GM12801 (cell line): ENCODE data around the gene PAQR9.

Experiments used
- TF ChIP-seq, protein P1 (sequence below): IDR thresholded peaks from one replicate; pipeline ENCODE4 v1.5.1; 2011; ENCODE audit warnings: control low read depth; ENCODE audit not compliant: insufficient read length; ENCODE audit errors: extremely low read depth

Gene PAQR9

GRCh38 chr3:143001369-143002082 lies 38.1 kb upstream of the PAQR9 start, which contains the start of gene U2SURP:
U2SURP (plus strand) TSS chr3:143001570; CDS start chr3:143001629, 59 bp downstream.
- TF ChIP-seq, protein P1, sequence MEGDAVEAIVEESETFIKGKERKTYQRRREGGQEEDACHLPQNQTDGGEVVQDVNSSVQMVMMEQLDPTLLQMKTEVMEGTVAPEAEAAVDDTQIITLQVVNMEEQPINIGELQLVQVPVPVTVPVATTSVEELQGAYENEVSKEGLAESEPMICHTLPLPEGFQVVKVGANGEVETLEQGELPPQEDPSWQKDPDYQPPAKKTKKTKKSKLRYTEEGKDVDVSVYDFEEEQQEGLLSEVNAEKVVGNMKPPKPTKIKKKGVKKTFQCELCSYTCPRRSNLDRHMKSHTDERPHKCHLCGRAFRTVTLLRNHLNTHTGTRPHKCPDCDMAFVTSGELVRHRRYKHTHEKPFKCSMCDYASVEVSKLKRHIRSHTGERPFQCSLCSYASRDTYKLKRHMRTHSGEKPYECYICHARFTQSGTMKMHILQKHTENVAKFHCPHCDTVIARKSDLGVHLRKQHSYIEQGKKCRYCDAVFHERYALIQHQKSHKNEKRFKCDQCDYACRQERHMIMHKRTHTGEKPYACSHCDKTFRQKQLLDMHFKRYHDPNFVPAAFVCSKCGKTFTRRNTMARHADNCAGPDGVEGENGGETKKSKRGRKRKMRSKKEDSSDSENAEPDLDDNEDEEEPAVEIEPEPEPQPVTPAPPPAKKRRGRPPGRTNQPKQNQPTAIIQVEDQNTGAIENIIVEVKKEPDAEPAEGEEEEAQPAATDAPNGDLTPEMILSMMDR = no peak

DNA sequence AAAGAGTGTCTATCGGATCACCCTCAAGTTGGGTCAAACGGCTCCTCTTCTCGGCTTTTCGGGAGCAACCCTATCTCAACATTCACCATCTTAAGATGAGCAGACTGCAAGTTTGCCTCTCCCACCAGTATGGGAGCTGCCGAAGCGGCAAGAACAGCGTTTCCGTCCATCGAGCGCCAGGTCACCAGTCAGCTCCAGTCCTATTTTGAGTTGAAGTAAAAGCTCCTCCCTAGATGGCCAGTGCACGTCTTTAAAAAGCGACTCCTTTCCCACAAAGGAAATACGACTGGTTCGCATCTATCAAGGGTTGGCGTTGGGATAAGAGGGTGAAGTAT lies 37.5 kb upstream of the PAQR9 start:
- TF ChIP-seq, protein P1 = no peak

DNA sequence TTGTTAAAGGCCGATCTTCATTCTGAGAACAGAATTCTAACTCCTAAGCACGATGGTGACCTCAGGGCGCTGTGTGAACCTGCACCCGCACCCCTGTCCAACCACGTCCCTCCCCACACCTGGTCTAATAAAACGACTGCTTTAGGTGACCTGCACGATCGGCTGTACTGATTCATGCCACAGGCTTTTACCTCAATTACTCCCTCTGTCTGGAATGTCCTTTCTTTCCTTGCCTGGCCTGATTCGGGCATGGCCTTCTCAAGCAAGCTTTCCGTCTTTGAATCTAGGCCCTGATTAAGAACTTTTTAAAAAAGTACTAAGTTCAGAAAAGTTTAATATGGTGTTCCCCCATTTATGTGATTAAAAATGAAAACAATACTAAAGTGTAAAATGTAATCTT lies 37.1 kb upstream of the PAQR9 start:
- TF ChIP-seq, protein P1 = no peak

GRCh38 chr3:142999881-143000280 lies 36.4 kb upstream of the PAQR9 start:
- TF ChIP-seq, protein P1 = no peak

DNA sequence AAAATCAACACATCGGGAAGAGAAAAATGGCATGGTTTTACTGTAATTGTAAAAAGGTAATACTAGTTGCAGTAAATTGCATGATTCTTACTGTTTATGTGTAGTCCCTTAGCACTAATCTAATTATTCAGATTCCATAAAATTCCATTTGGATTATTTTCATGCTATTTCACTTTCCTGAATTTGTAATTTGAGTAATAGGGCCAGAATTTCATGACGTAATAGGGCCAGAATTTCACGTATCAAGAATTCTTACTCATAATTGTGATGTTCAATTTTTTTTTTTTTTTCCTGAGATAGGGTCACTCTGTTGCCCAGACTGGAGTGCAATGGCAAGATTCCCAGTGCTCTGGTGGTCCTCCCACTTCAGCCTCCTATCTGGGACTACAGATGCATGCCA lies 35.0 kb upstream of the PAQR9 start:
- TF ChIP-seq, protein P1 = no peak

GRCh38 chr3:142997330-142997729 lies 33.9 kb upstream of the PAQR9 start:
- TF ChIP-seq, protein P1 = no peak

DNA sequence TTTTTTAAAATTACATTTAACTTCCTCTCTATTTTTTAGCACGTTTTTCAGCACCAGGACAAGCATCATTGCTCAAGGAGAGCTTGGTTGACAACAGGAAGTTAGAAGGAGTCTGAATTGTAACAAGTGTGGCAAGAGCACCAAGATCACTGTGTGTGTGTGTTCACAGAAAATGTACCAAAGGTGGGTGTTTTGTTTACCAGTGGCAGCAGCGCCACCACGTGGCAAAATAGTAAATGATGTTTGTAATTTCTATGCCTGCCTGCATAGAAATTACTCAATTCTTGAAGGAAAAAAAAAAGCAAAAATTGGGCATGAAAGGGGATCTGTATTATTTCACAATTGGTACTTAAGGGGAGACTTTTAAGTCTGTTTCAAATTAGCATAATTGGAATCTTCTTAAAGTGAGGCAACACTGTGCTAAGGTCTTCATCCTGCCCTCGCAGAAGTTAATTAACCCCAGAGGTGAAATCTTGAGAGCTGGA lies 30.5 kb upstream of the PAQR9 start:
- TF ChIP-seq, protein P1 = no peak
